Body of pancreas (tissue), 4 donors: ENCODE results near the gene IL31RA. TPM values are rescaled to one million over a fixed set of nuclear protein-coding genes. Genes with fewer than 3 reads are reported as not detected.
"Not testable (repeated sequence)": the region's sequence is repeated elsewhere in the genome, so short reads cannot be mapped to it uniquely, and the experiment has no call there.

Experiments used
- ATAC-seq: fragments of 150-250 bp; one replicate; pipeline ENCODE4 v1.9.1; 2016
- DNase-seq, 4 donors: peaks; one replicate each; pipeline ENCODE4 v3.0.0-alpha.2; 2019
- H3K27ac ChIP-seq, 4 donors: fragments of 200-600 bp; sonication (generic); 1 replicate in 3 of 4; 2 replicates in 1 of 4; pipeline versions ENCODE4 v1.5.1 to v1.6.1; 2016 to 2019; ENCODE audit warnings: mild to moderate bottlenecking in 1 of 4, mixed read lengths in 1 of 4, moderate library complexity in 1 of 4
- H3K27me3 ChIP-seq, 2 donors: fragments of 200-600 bp; sonication (generic); one replicate each; pipeline ENCODE4 v1.6.0; 2016; ENCODE audit warnings: mild to moderate bottlenecking in 1 of 2
- H3K36me3 ChIP-seq, 2 donors: fragments of 200-600 bp; sonication (generic); replicated peaks in 1 of 2; 2 replicates each; pipeline ENCODE4 v1.5.1; 2016; ENCODE audit warnings: low read depth in 2 of 2; ENCODE audit not compliant: insufficient read depth in 1 of 2
- H3K4me1 ChIP-seq: fragments of 200-600 bp; sonication (generic); one replicate; pipeline ENCODE4 v1.6.0; 2016
- H3K4me3 ChIP-seq, 2 donors: fragments of 200-600 bp; sonication (generic); 1 replicate in 1 of 2; 2 replicates in 1 of 2; pipeline ENCODE4 v1.5.1; 2016 to 2019
- H3K9me3 ChIP-seq, 3 donors: fragments of 200-600 bp; sonication (generic); 1 replicate in 2 of 3; 2 replicates in 1 of 3; pipeline ENCODE4 v1.5.1; 2016
- POLR2A ChIP-seq, 3 donors: fragments of 450-650 bp; IDR thresholded peaks; one replicate each; pipeline ENCODE4 v1.6.1; 2016; ENCODE audit warnings: antibody characterized with exemption in 3 of 3, mild to moderate bottlenecking in 2 of 3
- WGBS, 2 donors: methylation state at CpG; one replicate each; pipeline ENCODE4 v1.1.5; 2017; 5-methylcytosine and 5-hydroxymethylcytosine counted together
- intact Hi-C: fragments of 100-400 bp; cut with DNase I; formaldehyde crosslinking; loops from one replicate; pipeline ENCODE4 v1.15.1; 2023
- total RNA-seq, 2 donors: library from RNA; depleted of rRNA; stranded (reverse); fragments of >200 nt; gene quantifications; one replicate each; pipeline ENCODE4 v1.1.0, GENCODE V29; 2016
- TF ChIP-seq, protein P1 (sequence below), 7 experiments: fragments of 450-650 bp in 4 of 7; fragments of 200-600 bp in 3 of 7; sonication (generic) in 3 of 7; IDR thresholded peaks; one replicate each; pipeline ENCODE4 v1.5.1; 2016 to 2019; ENCODE audit warnings: antibody characterized with exemption in 7 of 7

Gene IL31RA
- not detected for total RNA-seq

GRCh38 chr5:55850839-55851674 is at the start of gene IL31RA:
TSS of gene IL31RA (plus strand) at chr5:55851357. CDS start at chr5:55851571, 214 bp downstream.
- no peak for DNase-seq

DNA sequence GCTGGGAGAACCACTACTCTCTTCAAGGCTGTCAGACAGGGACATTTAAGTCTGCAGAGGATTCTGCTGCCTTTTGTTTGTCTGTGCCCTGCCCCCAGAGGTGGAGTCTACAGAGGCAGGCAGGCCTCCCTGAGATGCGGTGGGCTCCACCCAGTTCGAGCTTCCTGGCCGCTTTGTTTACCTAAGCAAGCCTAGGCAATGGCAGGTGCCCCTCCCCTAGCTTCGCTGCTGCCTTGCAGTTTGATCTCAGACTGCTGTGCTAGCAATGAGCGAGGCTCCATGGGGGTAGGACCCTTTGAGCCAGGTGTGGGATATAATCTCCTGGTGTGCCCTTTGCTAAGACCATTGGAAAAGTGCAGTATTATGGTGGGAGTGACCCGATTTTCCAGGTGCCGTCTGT is 42.3 kb upstream of the IL31RA start:
- H3K4me3 ChIP-seq, DNase-seq, H3K4me1 ChIP-seq, H3K27me3 ChIP-seq, ATAC-seq, H3K9me3 ChIP-seq, H3K36me3 ChIP-seq, intact Hi-C loops, H3K27ac ChIP-seq: not testable (repeated sequence)
- WGBS, 2 donors: 78 to 86% methylated on average over 5 to 7 of the region's 7 CpGs

More at GRCh38 chr5:55850839-55851674, at the start of gene IL31RA:
- no peaks in the 10 kb centered on the region for H3K4me1 ChIP-seq
- 78 to 88% methylated on average over 10 of the region's 10 CpGs for WGBS, 2 donors
- no peaks in the 10 kb centered on the region for H3K9me3 ChIP-seq
- H3K27me3 ChIP-seq: peaks cover 0 to 4% of the 10 kb centered on the region in 2 donors
- no peaks in the 10 kb centered on the region for H3K36me3 ChIP-seq
- no peak within 1 kb of the TSS for H3K4me3 ChIP-seq
- intact Hi-C loops: no loop called here
- TF ChIP-seq, protein P1, sequence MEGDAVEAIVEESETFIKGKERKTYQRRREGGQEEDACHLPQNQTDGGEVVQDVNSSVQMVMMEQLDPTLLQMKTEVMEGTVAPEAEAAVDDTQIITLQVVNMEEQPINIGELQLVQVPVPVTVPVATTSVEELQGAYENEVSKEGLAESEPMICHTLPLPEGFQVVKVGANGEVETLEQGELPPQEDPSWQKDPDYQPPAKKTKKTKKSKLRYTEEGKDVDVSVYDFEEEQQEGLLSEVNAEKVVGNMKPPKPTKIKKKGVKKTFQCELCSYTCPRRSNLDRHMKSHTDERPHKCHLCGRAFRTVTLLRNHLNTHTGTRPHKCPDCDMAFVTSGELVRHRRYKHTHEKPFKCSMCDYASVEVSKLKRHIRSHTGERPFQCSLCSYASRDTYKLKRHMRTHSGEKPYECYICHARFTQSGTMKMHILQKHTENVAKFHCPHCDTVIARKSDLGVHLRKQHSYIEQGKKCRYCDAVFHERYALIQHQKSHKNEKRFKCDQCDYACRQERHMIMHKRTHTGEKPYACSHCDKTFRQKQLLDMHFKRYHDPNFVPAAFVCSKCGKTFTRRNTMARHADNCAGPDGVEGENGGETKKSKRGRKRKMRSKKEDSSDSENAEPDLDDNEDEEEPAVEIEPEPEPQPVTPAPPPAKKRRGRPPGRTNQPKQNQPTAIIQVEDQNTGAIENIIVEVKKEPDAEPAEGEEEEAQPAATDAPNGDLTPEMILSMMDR (IDR thresholded peaks at IDR 0.05): no peak
- no peak for TF ChIP-seq POLR2A (IDR thresholded peaks at IDR 0.05)
- ATAC-seq: no peak
- no peak within 1 kb of the TSS for H3K27ac ChIP-seq

DNA sequence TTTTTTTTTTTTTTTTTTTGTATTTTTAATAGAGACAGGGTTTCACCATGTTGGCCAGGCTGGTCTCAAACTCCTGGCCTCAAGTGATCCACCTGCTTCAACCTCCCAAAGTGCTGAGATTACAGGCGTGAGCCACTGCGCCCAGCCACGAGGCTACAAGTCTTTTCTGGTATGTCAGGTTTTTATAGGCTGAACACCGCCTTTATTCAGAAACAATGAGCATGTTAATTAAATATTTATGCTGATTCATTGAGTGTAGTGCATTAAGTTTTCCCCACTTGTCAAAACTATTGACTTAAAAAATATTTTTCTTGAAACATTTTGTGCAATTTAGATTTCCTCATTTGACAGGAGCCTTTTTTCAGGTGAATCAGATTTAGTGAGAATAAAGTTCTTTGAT is 35.2 kb upstream of the IL31RA start:
- H3K36me3 ChIP-seq, intact Hi-C loops, H3K27me3 ChIP-seq, H3K4me1 ChIP-seq, H3K9me3 ChIP-seq, H3K27ac ChIP-seq, H3K4me3 ChIP-seq, ATAC-seq, DNase-seq: not testable (repeated sequence)
- 88 to 90% methylated on average over 4 of the region's 4 CpGs for WGBS, 2 donors

- Histone ChIP-seq H3K27me3 (no peaks in the 10 kb centered on the region), H3K9me3 (no peaks in the 10 kb centered on the region), H3K4me1 (no peaks in the 10 kb centered on the region), H3K4me3 (no peak overlapping the region), H3K27ac (no peak overlapping the region), H3K36me3 (no peaks in the 10 kb centered on the region)
- ATAC-seq (no peak), DNase-seq (no peak)
- intact Hi-C loops: no loop called here
- TF ChIP-seq, protein P1 (IDR thresholded peaks at IDR 0.05): no peak
- no peak for TF ChIP-seq POLR2A (IDR thresholded peaks at IDR 0.05)
Measured at GRCh38 chr5:55816342-55816741, 34.8 kb upstream of the IL31RA start.

DNA sequence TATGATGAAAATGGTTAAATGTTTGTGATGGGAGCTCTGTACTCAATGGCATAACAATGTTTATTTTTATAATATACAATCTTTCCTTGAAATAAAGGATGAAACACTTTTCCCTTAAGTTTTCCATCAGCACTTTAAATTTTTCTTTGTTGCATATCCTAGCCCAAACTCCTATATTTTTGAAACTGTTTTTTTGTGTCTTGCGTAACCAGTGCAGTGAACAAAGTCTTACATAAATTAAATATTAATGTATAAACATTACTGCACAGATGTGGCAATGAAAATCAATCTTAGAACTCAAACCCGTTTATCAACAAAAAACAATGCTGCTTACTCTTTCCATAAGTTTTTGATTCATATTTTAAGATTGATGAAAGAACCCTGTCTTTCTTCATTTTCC is 34.1 kb upstream of the IL31RA start:
- intact Hi-C loops: no loop called here
- ATAC-seq (no peak), DNase-seq (no peak)
- no peak for TF ChIP-seq POLR2A (IDR thresholded peaks at IDR 0.05)
- TF ChIP-seq, protein P1 (IDR thresholded peaks at IDR 0.05): no peak
- H3K27ac ChIP-seq: no peak overlapping the region
- 71 to 74% methylated on average over 2 of the region's 2 CpGs for WGBS, 2 donors
- H3K9me3 ChIP-seq: no peaks in the 10 kb centered on the region
- no peaks in the 10 kb centered on the region for H3K36me3 ChIP-seq
- no peaks in the 10 kb centered on the region for H3K27me3 ChIP-seq
- no peak overlapping the region for H3K4me3 ChIP-seq
- peaks cover 6% of the 10 kb centered on the region for H3K4me1 ChIP-seq

DNA sequence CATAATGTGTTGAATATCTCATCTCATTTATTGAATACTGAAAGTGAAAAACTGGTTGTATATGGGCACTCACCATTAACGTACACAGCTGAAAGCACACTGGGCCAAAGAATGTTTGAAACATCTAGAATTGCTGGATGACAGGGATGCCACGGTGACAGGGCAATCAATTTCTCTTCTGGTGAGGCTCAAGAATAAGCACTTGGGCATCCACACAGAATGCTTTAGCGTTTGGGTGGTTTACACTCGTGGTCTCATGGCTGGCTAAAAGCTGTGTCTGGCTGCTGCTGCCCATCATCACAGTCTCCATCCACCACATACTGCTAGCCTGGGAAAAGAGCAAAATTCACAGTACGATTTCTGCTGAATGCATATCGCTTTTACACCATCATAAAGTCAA is 30.7 kb upstream of the IL31RA start:
- no peaks in the 10 kb centered on the region for H3K9me3 ChIP-seq
- H3K36me3 ChIP-seq: no peaks in the 10 kb centered on the region
- DNase-seq (no peak), ATAC-seq (no peak)
- no peak overlapping the region for H3K27ac ChIP-seq
- intact Hi-C loops: no loop called here
- WGBS, 2 donors: 85 to 88% methylated on average over 6 of the region's 6 CpGs
- H3K27me3 ChIP-seq: no peaks in the 10 kb centered on the region
- peaks cover 9% of the 10 kb centered on the region for H3K4me1 ChIP-seq
- no peak overlapping the region for H3K4me3 ChIP-seq
- TF ChIP-seq, protein P1 (IDR thresholded peaks at IDR 0.05): no peak
- TF ChIP-seq POLR2A (IDR thresholded peaks at IDR 0.05): no peak
